Endothelial cell of umbilical vein (primary cell): ENCODE measurements around the gene C4orf51. TPM values are rescaled to one million over a fixed set of nuclear protein-coding genes. Genes with fewer than 3 reads are reported as not detected.

Source experiments
- BruUV-seq: library from RNA; stranded (reverse); fragments of 400-500 nt; replicated peaks from 2 replicates; lab custom pipeline; 2021; lab: Mats Ljungman, UMichigan
- CTCF ChIA-PET: fragments of 300-600, 350-600 bp; sonication (Branson Sonifier 250); formaldehyde crosslinking; loops from one replicate; lab custom pipeline; 2021; ENCODE audit warnings: antibody characterized with exemption, inconsistent platforms; lab: Charles Lee
- POLR2A ChIA-PET: fragments of 300-600, 350-600 bp; sonication (Branson Sonifier 250); formaldehyde crosslinking; loops from one replicate; lab custom pipeline; 2021; ENCODE audit warnings: antibody characterized with exemption, inconsistent platforms; lab: Charles Lee
- DNase-seq: peaks from one replicate; pipeline ENCODE4 v3.0.0-alpha.2; 2011; ENCODE audit warnings: low read depth, low spot score
- FAIRE-seq: peaks from 2 replicates; lab custom pipeline; 2011; peaks lifted over from hg19 to GRCh38; lab: Jason Lieb, UNC
- H2AFZ ChIP-seq: 2 replicates; pipeline ENCODE4 v1.6.0; 2012; ENCODE audit warnings: low read depth, low read length, control low read depth, inconsistent platforms
- H3K27ac ChIP-seq: 2 replicates; pipeline ENCODE4 v1.5.1; 2011; ENCODE audit warnings: low read depth, mild to moderate bottlenecking, control low read depth, low read length, moderate library complexity; ENCODE audit not compliant: insufficient read depth
- H3K27me3 ChIP-seq, 2 experiments: 2 replicates each; pipeline versions ENCODE4 v1.6.0 to v1.6.1; 2011; ENCODE audit warnings: low read length in 2 of 2, mixed read lengths in 1 of 2; ENCODE audit not compliant: control insufficient read depth in 2 of 2, insufficient read depth in 2 of 2
- H3K36me3 ChIP-seq, 2 experiments: 2 replicates in 1 of 2; 3 replicates in 1 of 2; pipeline ENCODE4 v1.5.1; 2011; ENCODE audit warnings: low read length in 2 of 2, mild to moderate bottlenecking in 1 of 2, moderate library complexity in 1 of 2; ENCODE audit not compliant: control insufficient read depth in 2 of 2, insufficient read depth in 2 of 2; ENCODE audit errors: extremely low read depth in 1 of 2
- H3K4me1 ChIP-seq: 3 replicates; pipeline ENCODE4 v1.5.1; 2011; ENCODE audit warnings: mild to moderate bottlenecking, low read length; ENCODE audit not compliant: control insufficient read depth, insufficient read depth; ENCODE audit errors: extremely low read depth
- H3K4me2 ChIP-seq: 2 replicates; pipeline ENCODE4 v1.6.1; 2011; ENCODE audit warnings: low read length, control low read depth, mixed read lengths; ENCODE audit not compliant: insufficient read depth
- H3K4me3 ChIP-seq, 3 experiments: fragments of 200-600 bp in 1 of 3; sonication (generic), shearing (Covaris generic) in 1 of 3; replicated peaks in 1 of 3; 2 replicates each; pipeline ENCODE4 v1.5.1; 2011 to 2016; ENCODE audit warnings: control low read depth in 3 of 3, low read length in 3 of 3, mild to moderate bottlenecking in 2 of 3, inconsistent platforms in 1 of 3, low read depth in 1 of 3, moderate library complexity in 1 of 3; ENCODE audit not compliant: insufficient read depth in 1 of 3
- H3K79me2 ChIP-seq: 2 replicates; pipeline ENCODE4 v1.6.0; 2012; ENCODE audit warnings: low read length, inconsistent platforms; ENCODE audit not compliant: control insufficient read depth, insufficient read depth
- H3K9ac ChIP-seq: replicated peaks from 2 replicates; pipeline ENCODE3; 2011; ENCODE audit warnings: low read length, control low read depth; ENCODE audit not compliant: insufficient read depth; ENCODE audit errors: extremely low read depth
- H3K9me1 ChIP-seq: replicated peaks from 3 replicates; pipeline ENCODE4 v1.6.0; 2011; ENCODE audit warnings: mild to moderate bottlenecking, low read length; ENCODE audit not compliant: control insufficient read depth, insufficient read depth; ENCODE audit errors: extremely low read depth
- H3K9me3 ChIP-seq: replicated peaks from 2 replicates; pipeline ENCODE4 v1.5.1; 2012; ENCODE audit warnings: low read length, inconsistent platforms; ENCODE audit not compliant: control insufficient read depth, insufficient read depth
- H4K20me1 ChIP-seq: replicated peaks from 2 replicates; pipeline ENCODE3; 2011; ENCODE audit warnings: mild to moderate bottlenecking, low read length; ENCODE audit not compliant: control insufficient read depth, insufficient read depth; ENCODE audit errors: extremely low read depth
- EZH2 ChIP-seq: IDR thresholded peaks from 2 replicates; pipeline ENCODE4 v1.6.1; 2012; ENCODE audit warnings: borderline replicate concordance, low read depth, mild to moderate bottlenecking, moderate library complexity, low read length, inconsistent platforms; ENCODE audit not compliant: severe bottlenecking
- GATA2 ChIP-seq: IDR thresholded peaks from 2 replicates; pipeline ENCODE4 v1.7.0; 2011; ENCODE audit warnings: low read depth, mild to moderate bottlenecking, moderate library complexity, mixed read lengths, low read length; ENCODE audit not compliant: insufficient read length, insufficient read depth
- MYC ChIP-seq: IDR thresholded peaks from one replicate; pipeline ENCODE4 v1.6.1; 2011; ENCODE audit warnings: mild to moderate bottlenecking, low read depth, low read length
- dilution Hi-C: fragments of 300-500 bp; cut with MboI; formaldehyde crosslinking; loops from one replicate; pipeline ENCODE4 v1.15.0; 2019; ENCODE audit warnings: low sequenced_read_pairs; ENCODE audit not compliant: extremely low pct_ligation_motif_present
- intact Hi-C: fragments of 100-400 bp; cut with micrococcal nuclease; formaldehyde crosslinking; loops from one replicate; pipeline ENCODE4 v1.10.0; 2022
- polyA plus RNA-seq, 4 experiments: library from polyadenylated mRNA; depleted of rRNA in 3 of 4; stranded (reverse) in 3 of 4; unstranded in 1 of 4; fragments of >200 nt; gene quantifications; 2 replicates each; pipeline versions ENCODE4 v1.2.1 to v1.2.3, GENCODE V29; 2011 to 2012; ENCODE audit warnings: missing spikeins in 1 of 4
- total RNA-seq: library from RNA; stranded (reverse); gene quantifications from 2 replicates; pipeline ENCODE4 v1.2.3, GENCODE V29; 2021
- TF ChIP-seq, protein P1 (sequence below), 2 donors: IDR thresholded peaks; 1 replicate in 1 of 2; 2 replicates in 1 of 2; pipeline ENCODE4 v1.5.1; 2011; ENCODE audit warnings: low read length in 2 of 2, mild to moderate bottlenecking in 2 of 2, moderate library complexity in 2 of 2, control low read depth in 1 of 2, inconsistent platforms in 1 of 2, low read depth in 1 of 2; ENCODE audit not compliant: insufficient read depth in 1 of 2; ENCODE audit errors: extremely low read depth in 1 of 2

C4orf51 gene
- total and polyA plus RNA-seq, 2 donors (not counting 3 experiments of a cell fraction or from before 2014, with no cell fraction given) = not detected

GRCh38 chr4:145760961-145761929 is 81.3 kb downstream of the C4orf51 start:
- intact Hi-C loops (no loop called here), dilution Hi-C loops (no loop called here)
- H3K27me3 ChIP-seq = no peaks in the 10 kb centered on the region
- no peaks in the 10 kb centered on the region for H4K20me1 ChIP-seq
- H3K9me3 ChIP-seq = no peaks in the 10 kb centered on the region
- FAIRE-seq (no peak), DNase-seq (no peak)
- ChIA-PET POLR2A (no interaction called here), CTCF (interaction anchor here (0.5 kb wide), 1 partner anchor 11 kb away, joined by 3 read pairs; no protein-coding TSS in a partner anchor)
- H3K27ac ChIP-seq = no peak overlapping the region
- no peak overlapping the region for H3K4me3 ChIP-seq
- no peak for TF ChIP-seq GATA2
- TF ChIP-seq, protein P1, sequence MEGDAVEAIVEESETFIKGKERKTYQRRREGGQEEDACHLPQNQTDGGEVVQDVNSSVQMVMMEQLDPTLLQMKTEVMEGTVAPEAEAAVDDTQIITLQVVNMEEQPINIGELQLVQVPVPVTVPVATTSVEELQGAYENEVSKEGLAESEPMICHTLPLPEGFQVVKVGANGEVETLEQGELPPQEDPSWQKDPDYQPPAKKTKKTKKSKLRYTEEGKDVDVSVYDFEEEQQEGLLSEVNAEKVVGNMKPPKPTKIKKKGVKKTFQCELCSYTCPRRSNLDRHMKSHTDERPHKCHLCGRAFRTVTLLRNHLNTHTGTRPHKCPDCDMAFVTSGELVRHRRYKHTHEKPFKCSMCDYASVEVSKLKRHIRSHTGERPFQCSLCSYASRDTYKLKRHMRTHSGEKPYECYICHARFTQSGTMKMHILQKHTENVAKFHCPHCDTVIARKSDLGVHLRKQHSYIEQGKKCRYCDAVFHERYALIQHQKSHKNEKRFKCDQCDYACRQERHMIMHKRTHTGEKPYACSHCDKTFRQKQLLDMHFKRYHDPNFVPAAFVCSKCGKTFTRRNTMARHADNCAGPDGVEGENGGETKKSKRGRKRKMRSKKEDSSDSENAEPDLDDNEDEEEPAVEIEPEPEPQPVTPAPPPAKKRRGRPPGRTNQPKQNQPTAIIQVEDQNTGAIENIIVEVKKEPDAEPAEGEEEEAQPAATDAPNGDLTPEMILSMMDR (IDR thresholded peaks at IDR 0.05; ENCODE audit: extremely low read depth in 1 of 2, insufficient read depth in 1 of 2, low read depth in 1 of 2, low read length in 2 of 2) = no peak
- no peak for TF ChIP-seq EZH2
- TF ChIP-seq MYC = no peak
- H2AFZ ChIP-seq = no peak overlapping the region
- peaks cover 3 to 20% of the 10 kb centered on the region in 2 experiments for H3K36me3 ChIP-seq
- H3K9ac ChIP-seq = no peak overlapping the region
- no peaks in the 10 kb centered on the region for H3K9me1 ChIP-seq
- no TSS peak for BruUV-seq
- H3K4me1 ChIP-seq = no peaks in the 10 kb centered on the region
- no peaks in the 10 kb centered on the region for H3K79me2 ChIP-seq
- no peak overlapping the region for H3K4me2 ChIP-seq
